SH-SY5Y (cell line): ENCODE results near the gene RAP1GAP2.

ENCODE experiments used
- GATA2 ChIP-seq: IDR thresholded peaks from 2 replicates; pipeline ENCODE4 v1.6.1; 2011; ENCODE audit warnings: mild to moderate bottlenecking, low read depth, low read length
- GATA3 ChIP-seq: IDR thresholded peaks from 2 replicates; pipeline ENCODE4 v1.6.1; 2011; ENCODE audit warnings: low read depth, mild to moderate bottlenecking, low read length, moderate library complexity

DNA sequence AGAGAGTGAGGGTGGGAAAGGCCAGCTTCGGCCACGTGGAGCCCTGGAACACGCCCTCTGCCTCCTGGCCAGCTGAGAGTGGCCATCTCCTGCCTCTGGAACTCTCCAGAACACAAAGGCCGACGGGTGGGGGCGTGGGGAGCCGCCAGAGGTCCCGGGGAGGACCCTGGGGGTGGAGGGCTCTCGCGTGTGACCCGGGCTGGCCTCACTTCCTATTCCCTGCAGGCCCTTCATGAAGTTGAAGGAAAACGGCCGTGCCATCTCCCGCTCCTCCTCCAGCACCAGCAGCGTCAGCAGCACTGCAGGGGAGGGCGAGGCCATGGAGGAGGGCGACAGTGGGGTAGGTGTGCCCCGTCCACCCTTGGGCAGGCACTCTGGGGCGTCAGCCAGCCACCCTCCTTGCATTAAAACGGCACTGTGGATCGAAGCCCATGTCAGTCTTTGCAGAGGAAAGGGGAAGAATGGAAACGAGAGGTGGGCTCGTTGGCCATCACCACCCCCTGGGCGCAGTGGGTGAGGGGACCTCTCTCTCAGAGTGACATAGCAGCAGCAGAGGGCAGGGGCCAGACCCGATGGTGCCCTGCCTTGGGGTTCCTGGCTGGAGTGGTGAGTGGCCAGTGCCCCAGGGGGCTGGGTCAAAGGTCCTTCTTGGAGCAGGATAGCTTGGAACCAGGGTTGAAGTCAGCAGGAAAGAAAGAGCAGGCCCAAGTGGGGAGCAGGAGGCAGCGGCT is 230.1 kb downstream of the RAP1GAP2 start:
- TF ChIP-seq GATA2 (no peak), GATA3 (no peak)
